GM15510 (cell line): Measurements from ENCODE around the gene FAM3D.

ENCODE experiments used
- POLR2A ChIP-seq: IDR thresholded peaks from 3 replicates; pipeline ENCODE4 v1.6.1; 2011; ENCODE audit warnings: borderline replicate concordance; ENCODE audit not compliant: insufficient read length; ENCODE audit errors: extremely low read depth

The FAM3D gene

GRCh38 chr3:58664611-58665010 lies 2.0 kb downstream of the FAM3D start:
- no peak for TF ChIP-seq POLR2A

- TF ChIP-seq POLR2A = no peak
These were observed 4.6 kb downstream of the FAM3D start for GRCh38 chr3:58661836-58662420.

- no peak for TF ChIP-seq POLR2A
These were observed 5.6 kb downstream of the FAM3D start for GRCh38 chr3:58660998-58661397.

GRCh38 chr3:58659051-58659675 lies 7.4 kb downstream of the FAM3D start:
- no peak for TF ChIP-seq POLR2A

GRCh38 chr3:58658508-58658907 lies 8.1 kb downstream of the FAM3D start:
- no peak for TF ChIP-seq POLR2A

- no peak for TF ChIP-seq POLR2A
These were observed 8.9 kb downstream of the FAM3D start for GRCh38 chr3:58657571-58658141.

- TF ChIP-seq POLR2A = no peak
These were observed 9.5 kb downstream of the FAM3D start for GRCh38 chr3:58657036-58657520.

GRCh38 chr3:58656631-58657030 lies 9.9 kb downstream of the FAM3D start:
- no peak for TF ChIP-seq POLR2A

GRCh38 chr3:58654466-58654865 lies 12.1 kb downstream of the FAM3D start:
- TF ChIP-seq POLR2A = no peak

- TF ChIP-seq POLR2A = no peak
These were observed 13.9 kb downstream of the FAM3D start for GRCh38 chr3:58652624-58653023.

GRCh38 chr3:58651276-58651675 lies 15.3 kb downstream of the FAM3D start:
- no peak for TF ChIP-seq POLR2A

- no peak for TF ChIP-seq POLR2A
These were observed 19.0 kb downstream of the FAM3D start for GRCh38 chr3:58647381-58648141.

- no peak for TF ChIP-seq POLR2A
These were observed 20.1 kb downstream of the FAM3D start for GRCh38 chr3:58646503-58646902.

GRCh38 chr3:58645726-58646125 lies 20.8 kb downstream of the FAM3D start:
- TF ChIP-seq POLR2A = no peak

- no peak for TF ChIP-seq POLR2A
These were observed 23.7 kb downstream of the FAM3D start for GRCh38 chr3:58642846-58643245.
